H1 (cell line): ENCODE data around the gene IL16. TPM values are rescaled to one million over a fixed set of nuclear protein-coding genes. Genes with fewer than 3 reads are reported as not detected.

Experiments
- CTCF ChIA-PET: fragments of 300-600 bp; sonication (Branson Sonifier 250); formaldehyde crosslinking; loops from one replicate; lab custom pipeline; 2021; ENCODE audit not compliant: partially characterized antibody; lab: Charles Lee
- POLR2A ChIA-PET: fragments of 300-600 bp; sonication (Branson Sonifier 250); formaldehyde crosslinking; loops from one replicate; lab custom pipeline; 2021; ENCODE audit warnings: inconsistent platforms; ENCODE audit not compliant: partially characterized antibody; lab: Charles Lee
- DNase-seq, 2 experiments: peaks; one replicate each; pipeline versions ENCODE4 v3.0.0 to v3.0.0-alpha.2; 2010 to 2022; ENCODE audit warnings: low spot score in 2 of 2, low read depth in 1 of 2, mixed read lengths in 1 of 2
- FAIRE-seq: peaks from 2 replicates; lab custom pipeline; 2011; peaks lifted over from hg19 to GRCh38; lab: Jason Lieb, UNC
- H2AFZ ChIP-seq: 2 replicates; pipeline ENCODE4 v1.8.1; 2012; ENCODE audit warnings: low read length, inconsistent platforms
- H2AK5ac ChIP-seq: 2 replicates; pipeline ENCODE4 v1.6.1; 2013; ENCODE audit warnings: low read depth, low read length
- H2BK120ac ChIP-seq: replicated peaks from 2 replicates; pipeline ENCODE3; 2013; ENCODE audit warnings: low read depth, low read length, inconsistent platforms
- H2BK12ac ChIP-seq: 2 replicates; pipeline ENCODE4 v1.6.1; 2013; ENCODE audit warnings: low read depth, low read length
- H2BK15ac ChIP-seq: 2 replicates; pipeline ENCODE4 v1.6.1; 2013; ENCODE audit warnings: low read length
- H2BK20ac ChIP-seq: 2 replicates; pipeline ENCODE4 v1.6.1; 2013; ENCODE audit warnings: low read length
- H2BK5ac ChIP-seq: 2 replicates; pipeline ENCODE4 v1.6.1; 2013; ENCODE audit warnings: low read depth, low read length
- H3K14ac ChIP-seq: 2 replicates; pipeline ENCODE4 v1.6.1; 2013; ENCODE audit warnings: inconsistent platforms; ENCODE audit not compliant: insufficient read length
- H3K18ac ChIP-seq: 2 replicates; pipeline ENCODE4 v1.6.1; 2013; ENCODE audit warnings: low read length; ENCODE audit errors: extremely low read depth
- H3K23ac ChIP-seq: 2 replicates; pipeline ENCODE4 v1.6.1; 2013; ENCODE audit warnings: inconsistent platforms; ENCODE audit not compliant: insufficient read length
- H3K23me2 ChIP-seq: 2 replicates; pipeline ENCODE4 v1.6.1; 2013; ENCODE audit warnings: low read depth, low read length
- H3K27ac ChIP-seq: 2 replicates; pipeline ENCODE4 v1.6.1; 2011; ENCODE audit warnings: low read depth, low read length, inconsistent platforms
- H3K27me3 ChIP-seq, 4 experiments: replicated peaks in 1 of 4; 1 replicate in 1 of 4; 2 replicates in 3 of 4; pipeline versions ENCODE4 v1.6.1 to v1.8.1; 2011 to 2013; ENCODE audit warnings: low read length in 3 of 4, mild to moderate bottlenecking in 3 of 4, inconsistent platforms in 2 of 4, mixed read lengths in 2 of 4, moderate library complexity in 1 of 4; ENCODE audit not compliant: control insufficient read depth in 3 of 4, insufficient read depth in 3 of 4; ENCODE audit errors: extremely low read depth in 1 of 4
- H3K36me3 ChIP-seq, 4 experiments: 2 replicates each; pipeline versions ENCODE4 v1.6.1 to v1.8.1; 2011 to 2013; ENCODE audit warnings: mild to moderate bottlenecking in 4 of 4, low read length in 3 of 4, moderate library complexity in 2 of 4, control low read depth in 1 of 4, inconsistent platforms in 1 of 4; ENCODE audit not compliant: insufficient read depth in 4 of 4, control insufficient read depth in 2 of 4
- H3K4ac ChIP-seq: replicated peaks from 2 replicates; pipeline ENCODE3; 2013; ENCODE audit warnings: low read length, low read depth, mixed read lengths, inconsistent platforms; ENCODE audit not compliant: insufficient read length
- H3K4me1 ChIP-seq, 4 experiments: replicated peaks in 1 of 4; 1 replicate in 1 of 4; 2 replicates in 3 of 4; pipeline versions ENCODE4 v1.6.1 to v1.8.1; 2011 to 2013; ENCODE audit warnings: low read length in 3 of 4, inconsistent platforms in 2 of 4, mixed read lengths in 1 of 4; ENCODE audit not compliant: insufficient read depth in 4 of 4, control insufficient read depth in 3 of 4
- H3K4me2 ChIP-seq, 2 experiments: 2 replicates each; pipeline versions ENCODE4 v1.6.1 to v1.8.1; 2011 to 2013; ENCODE audit warnings: low read depth in 2 of 2, low read length in 2 of 2, control low read depth in 1 of 2, inconsistent platforms in 1 of 2, mild to moderate bottlenecking in 1 of 2; ENCODE audit not compliant: insufficient read depth in 1 of 2
- H3K4me3 ChIP-seq, 4 experiments: fragments of 200-600, 300-600 bp in 1 of 4; sonication (generic), shearing (Covaris generic), sonication (Bioruptor Twin) in 1 of 4; 2 replicates each; pipeline versions ENCODE4 v1.5.1 to v1.8.1; 2011 to 2016; ENCODE audit warnings: low read length in 4 of 4, low read depth in 3 of 4, control low read depth in 2 of 4, inconsistent platforms in 2 of 4, mild to moderate bottlenecking in 2 of 4, mixed read lengths in 1 of 4, moderate library complexity in 1 of 4; ENCODE audit not compliant: insufficient read depth in 2 of 4; ENCODE audit errors: extremely low read depth in 1 of 4
- H3K56ac ChIP-seq: replicated peaks from 2 replicates; pipeline ENCODE3; 2013; ENCODE audit warnings: low read depth, mild to moderate bottlenecking, mixed read lengths, low read length, inconsistent platforms; ENCODE audit not compliant: insufficient read length
- H3K79me1 ChIP-seq: 2 replicates; pipeline ENCODE4 v1.6.1; 2013; ENCODE audit warnings: low read depth, low read length, control low read depth
- H3K79me2 ChIP-seq, 2 experiments: 2 replicates each; pipeline versions ENCODE4 v1.6.1 to v1.8.1; 2012 to 2013; ENCODE audit warnings: low read length in 2 of 2, mild to moderate bottlenecking in 2 of 2, inconsistent platforms in 1 of 2; ENCODE audit not compliant: insufficient read depth in 2 of 2, control insufficient read depth in 1 of 2
- H3K9ac ChIP-seq, 4 experiments: replicated peaks in 1 of 4; 1 replicate in 1 of 4; 2 replicates in 3 of 4; pipeline versions ENCODE4 v1.6.1 to v1.8.1; 2011 to 2013; ENCODE audit warnings: low read depth in 3 of 4, low read length in 3 of 4, control low read depth in 2 of 4, mild to moderate bottlenecking in 2 of 4, moderate library complexity in 2 of 4, inconsistent platforms in 1 of 4; ENCODE audit errors: extremely low read depth in 1 of 4
- H3K9me3 ChIP-seq, 2 experiments: 2 replicates each; pipeline versions ENCODE4 v1.6.1 to v1.8.1; 2012 to 2013; ENCODE audit warnings: mild to moderate bottlenecking in 2 of 2, moderate library complexity in 2 of 2, control low read depth in 1 of 2, inconsistent platforms in 1 of 2, low read depth in 1 of 2, low read length in 1 of 2, mixed read lengths in 1 of 2; ENCODE audit not compliant: insufficient read depth in 2 of 2
- H4K20me1 ChIP-seq, 2 experiments: replicated peaks in 1 of 2; 2 replicates each; pipeline versions ENCODE3 to v1.8.1; 2011 to 2013; ENCODE audit warnings: inconsistent platforms in 2 of 2, low read length in 2 of 2, mild to moderate bottlenecking in 1 of 2; ENCODE audit not compliant: insufficient read depth in 2 of 2, control insufficient read depth in 1 of 2
- H4K5ac ChIP-seq: 2 replicates; pipeline ENCODE4 v1.6.1; 2013; ENCODE audit warnings: low read length, low read depth, mixed read lengths, inconsistent platforms; ENCODE audit not compliant: insufficient read length
- H4K8ac ChIP-seq: 2 replicates; pipeline ENCODE4 v1.8.0; 2013; ENCODE audit warnings: mild to moderate bottlenecking, moderate library complexity, low read length, inconsistent platforms; ENCODE audit not compliant: insufficient read depth; ENCODE audit errors: extremely low read depth
- H4K91ac ChIP-seq: replicated peaks from 2 replicates; pipeline ENCODE3; 2013; ENCODE audit warnings: low read length, mixed read lengths, inconsistent platforms; ENCODE audit not compliant: insufficient read length
- JUN ChIP-seq: IDR thresholded peaks from 2 replicates; pipeline ENCODE4 v1.6.1; 2011; ENCODE audit warnings: low read depth, mild to moderate bottlenecking, improper control_type of control experiment, low read length
- MAFK ChIP-seq: IDR thresholded peaks from 2 replicates; pipeline ENCODE4 v1.6.1; 2012; ENCODE audit warnings: low read depth, mild to moderate bottlenecking, improper control_type of control experiment, low read length
- RFX5 ChIP-seq: IDR thresholded peaks from 2 replicates; pipeline ENCODE4 v1.6.1; 2011; ENCODE audit warnings: low read depth, low read length, improper control_type of control experiment, borderline replicate concordance
- SIN3A ChIP-seq, 2 experiments: IDR thresholded peaks in 1 of 2; conservative IDR thresholded peaks in 1 of 2; 2 replicates each; pipeline ENCODE4 v1.6.1; 2011 to 2012; ENCODE audit warnings: low read length in 2 of 2, improper control_type of control experiment in 1 of 2, low read depth in 1 of 2, mild to moderate bottlenecking in 1 of 2
- WGBS, 2 experiments: shearing (Covaris generic) in 1 of 2; methylation state at CpG; one replicate each; pipeline versions ENCODE4 v1.1.6 to v1.1.7; 2013 to 2015; ENCODE audit warnings: low lambda C conversion rate in 2 of 2, mixed read lengths in 2 of 2, inconsistent platforms in 1 of 2, low coverage in 1 of 2, missing lambda C conversion rate in 1 of 2; ENCODE audit not compliant: insufficient replicate concordance in 2 of 2, insufficient coverage in 1 of 2, insufficient read length in 1 of 2; ENCODE audit errors: extremely low coverage in 1 of 2, missing lambda C conversion rate in 1 of 2; 5-methylcytosine and 5-hydroxymethylcytosine counted together
- polyA plus RNA-seq, 7 experiments: library from polyadenylated mRNA; depleted of rRNA in 3 of 7; stranded (reverse) in 5 of 7; unstranded in 2 of 7; fragments of >200 nt in 5 of 7; fragments of 200-250 nt in 2 of 7; gene quantifications; 1 replicate in 5 of 7; 2 replicates in 1 of 7; 4 replicates in 1 of 7; pipeline versions ENCODE4 v1.2.1 to v1.2.3, GENCODE V29; 2011 to 2013; ENCODE audit warnings: missing spikeins in 2 of 7, mixed read lengths in 2 of 7
- total RNA-seq: library from RNA; stranded (reverse); fragmentation: NEBNext Ultra II Directional; extraction: Animal tissue kit (Norgen Biotek cat#: 25700); gene quantifications from 2 replicates; pipeline ENCODE4 v1.2.1, GENCODE V29; 2021

The IL16 gene
- total and polyA plus RNA-seq, 2 of the 8 experiments (the other 6 are each of a cell fraction or from before 2014, with no cell fraction given): 0.03 to 0.09 TPM

GRCh38 chr15:81281766-81282605 is 85.3 kb downstream of the IL16 start:
- no peak overlapping the region for H2BK15ac ChIP-seq
- TF ChIP-seq JUN (no peak), SIN3A (conservative IDR thresholded peaks at IDR 0.05 in 1 of 2, IDR thresholded peaks at IDR 0.05 in 1 of 2; ENCODE audit: low read depth in 1 of 2, low read length in 2 of 2) (no peak), MAFK (no peak), RFX5 (no peak)
- H3K14ac ChIP-seq: no peak overlapping the region
- peaks cover under 1 to 12% of the 10 kb centered on the region in 2 experiments; a peak in 2 of 4 replicates for H3K9me3 ChIP-seq
- no peaks in the 10 kb centered on the region for H3K79me2 ChIP-seq
- H4K8ac ChIP-seq: no peak overlapping the region
- H3K56ac ChIP-seq: no peak overlapping the region
- WGBS, 2 experiments: 94% methylated on average over 12 of the region's 12 CpGs; no CpG with 5 or more reads in 1 of the 2 experiments
- H3K27me3 ChIP-seq: no peaks in the 10 kb centered on the region
- ChIA-PET POLR2A (no interaction called here), CTCF (interaction anchor here (0.6 to 2.1 kb wide), 8 partner anchors 13 to 241 kb away, joined by 3 to 7 read pairs (median 4); no protein-coding TSS in a partner anchor)
- FAIRE-seq (no peak), DNase-seq (no peak)
- H2AFZ ChIP-seq: no peak overlapping the region
- no peak overlapping the region for H2BK120ac ChIP-seq
- no peak overlapping the region for H3K18ac ChIP-seq
- no peak overlapping the region for H2BK5ac ChIP-seq
- H4K20me1 ChIP-seq: no peaks in the 10 kb centered on the region
- H3K9ac ChIP-seq: no peak overlapping the region
- H2BK20ac ChIP-seq: no peak overlapping the region
- no peak overlapping the region for H4K91ac ChIP-seq
- no peak overlapping the region for H3K4me3 ChIP-seq
- H3K4me1 ChIP-seq: no peaks in the 10 kb centered on the region
- H2AK5ac ChIP-seq: no peak overlapping the region
- no peak overlapping the region for H3K4ac ChIP-seq
- H3K27ac ChIP-seq: no peak overlapping the region
- no peaks in the 10 kb centered on the region for H3K79me1 ChIP-seq
- no peak overlapping the region for H3K4me2 ChIP-seq
- no peaks in the 10 kb centered on the region for H3K36me3 ChIP-seq
- no peak overlapping the region for H3K23ac ChIP-seq
- H3K23me2 ChIP-seq: no peaks in the 10 kb centered on the region
- H4K5ac ChIP-seq: no peak overlapping the region
- no peak overlapping the region for H2BK12ac ChIP-seq
